Endothelial cell of umbilical vein (primary cell): ENCODE results near the gene MYO19. TPM values are rescaled to one million over a fixed set of nuclear protein-coding genes. Genes with fewer than 3 reads are reported as not detected.

ENCODE experiments used
- BruUV-seq: library from RNA; stranded (reverse); fragments of 400-500 nt; replicated peaks from 2 replicates; lab custom pipeline; 2021; lab: Mats Ljungman, UMichigan
- CTCF ChIA-PET: fragments of 300-600, 350-600 bp; sonication (Branson Sonifier 250); formaldehyde crosslinking; loops from one replicate; lab custom pipeline; 2021; ENCODE audit warnings: antibody characterized with exemption, inconsistent platforms; lab: Charles Lee
- POLR2A ChIA-PET: fragments of 300-600, 350-600 bp; sonication (Branson Sonifier 250); formaldehyde crosslinking; loops from one replicate; lab custom pipeline; 2021; ENCODE audit warnings: antibody characterized with exemption, inconsistent platforms; lab: Charles Lee
- DNase-seq: peaks from one replicate; pipeline ENCODE4 v3.0.0-alpha.2; 2011; ENCODE audit warnings: low read depth, low spot score
- FAIRE-seq: peaks from 2 replicates; lab custom pipeline; 2011; peaks lifted over from hg19 to GRCh38; lab: Jason Lieb, UNC
- H2AFZ ChIP-seq: 2 replicates; pipeline ENCODE4 v1.6.0; 2012; ENCODE audit warnings: low read depth, low read length, control low read depth, inconsistent platforms
- H3K27ac ChIP-seq: 2 replicates; pipeline ENCODE4 v1.5.1; 2011; ENCODE audit warnings: low read depth, mild to moderate bottlenecking, control low read depth, low read length, moderate library complexity; ENCODE audit not compliant: insufficient read depth
- H3K27me3 ChIP-seq, 2 experiments: 2 replicates each; pipeline versions ENCODE4 v1.6.0 to v1.6.1; 2011; ENCODE audit warnings: low read length in 2 of 2, mixed read lengths in 1 of 2; ENCODE audit not compliant: control insufficient read depth in 2 of 2, insufficient read depth in 2 of 2
- H3K36me3 ChIP-seq, 2 experiments: 2 replicates in 1 of 2; 3 replicates in 1 of 2; pipeline ENCODE4 v1.5.1; 2011; ENCODE audit warnings: low read length in 2 of 2, mild to moderate bottlenecking in 1 of 2, moderate library complexity in 1 of 2; ENCODE audit not compliant: control insufficient read depth in 2 of 2, insufficient read depth in 2 of 2; ENCODE audit errors: extremely low read depth in 1 of 2
- H3K4me1 ChIP-seq: 3 replicates; pipeline ENCODE4 v1.5.1; 2011; ENCODE audit warnings: mild to moderate bottlenecking, low read length; ENCODE audit not compliant: control insufficient read depth, insufficient read depth; ENCODE audit errors: extremely low read depth
- H3K4me2 ChIP-seq: 2 replicates; pipeline ENCODE4 v1.6.1; 2011; ENCODE audit warnings: low read length, control low read depth, mixed read lengths; ENCODE audit not compliant: insufficient read depth
- H3K4me3 ChIP-seq, 3 experiments: fragments of 200-600 bp in 1 of 3; sonication (generic), shearing (Covaris generic) in 1 of 3; replicated peaks in 1 of 3; 2 replicates each; pipeline ENCODE4 v1.5.1; 2011 to 2016; ENCODE audit warnings: control low read depth in 3 of 3, low read length in 3 of 3, mild to moderate bottlenecking in 2 of 3, inconsistent platforms in 1 of 3, low read depth in 1 of 3, moderate library complexity in 1 of 3; ENCODE audit not compliant: insufficient read depth in 1 of 3
- H3K79me2 ChIP-seq: 2 replicates; pipeline ENCODE4 v1.6.0; 2012; ENCODE audit warnings: low read length, inconsistent platforms; ENCODE audit not compliant: control insufficient read depth, insufficient read depth
- H3K9ac ChIP-seq: replicated peaks from 2 replicates; pipeline ENCODE3; 2011; ENCODE audit warnings: low read length, control low read depth; ENCODE audit not compliant: insufficient read depth; ENCODE audit errors: extremely low read depth
- H3K9me1 ChIP-seq: replicated peaks from 3 replicates; pipeline ENCODE4 v1.6.0; 2011; ENCODE audit warnings: mild to moderate bottlenecking, low read length; ENCODE audit not compliant: control insufficient read depth, insufficient read depth; ENCODE audit errors: extremely low read depth
- H3K9me3 ChIP-seq: replicated peaks from 2 replicates; pipeline ENCODE4 v1.5.1; 2012; ENCODE audit warnings: low read length, inconsistent platforms; ENCODE audit not compliant: control insufficient read depth, insufficient read depth
- H4K20me1 ChIP-seq: replicated peaks from 2 replicates; pipeline ENCODE3; 2011; ENCODE audit warnings: mild to moderate bottlenecking, low read length; ENCODE audit not compliant: control insufficient read depth, insufficient read depth; ENCODE audit errors: extremely low read depth
- CTCF ChIP-seq, 2 donors: IDR thresholded peaks; 1 replicate in 1 of 2; 2 replicates in 1 of 2; pipeline ENCODE4 v1.5.1; 2011; ENCODE audit warnings: low read length in 2 of 2, mild to moderate bottlenecking in 2 of 2, moderate library complexity in 2 of 2, control low read depth in 1 of 2, inconsistent platforms in 1 of 2, low read depth in 1 of 2; ENCODE audit not compliant: insufficient read depth in 1 of 2; ENCODE audit errors: extremely low read depth in 1 of 2
- EZH2 ChIP-seq: IDR thresholded peaks from 2 replicates; pipeline ENCODE4 v1.6.1; 2012; ENCODE audit warnings: borderline replicate concordance, low read depth, mild to moderate bottlenecking, moderate library complexity, low read length, inconsistent platforms; ENCODE audit not compliant: severe bottlenecking
- FOS ChIP-seq: IDR thresholded peaks from 2 replicates; pipeline ENCODE4 v1.6.1; 2011; ENCODE audit warnings: mild to moderate bottlenecking, low read length, moderate library complexity, borderline replicate concordance; ENCODE audit not compliant: insufficient read depth
- GATA2 ChIP-seq: IDR thresholded peaks from 2 replicates; pipeline ENCODE4 v1.7.0; 2011; ENCODE audit warnings: low read depth, mild to moderate bottlenecking, moderate library complexity, mixed read lengths, low read length; ENCODE audit not compliant: insufficient read length, insufficient read depth
- JUN ChIP-seq: IDR thresholded peaks from 2 replicates; pipeline ENCODE4 v1.6.1; 2011; ENCODE audit warnings: borderline replicate concordance, low read depth; ENCODE audit not compliant: insufficient read length, insufficient read depth
- MAX ChIP-seq: IDR thresholded peaks from 2 replicates; pipeline ENCODE4 v1.6.1; 2011; ENCODE audit not compliant: insufficient read depth, insufficient read length
- MYC ChIP-seq: IDR thresholded peaks from one replicate; pipeline ENCODE4 v1.6.1; 2011; ENCODE audit warnings: mild to moderate bottlenecking, low read depth, low read length
- POLR2A ChIP-seq: IDR thresholded peaks from 2 replicates; pipeline ENCODE4 v1.6.1; 2012; ENCODE audit warnings: low read depth, mild to moderate bottlenecking, control low read depth, low read length
- POLR2AphosphoS5 ChIP-seq: IDR thresholded peaks from 2 replicates; pipeline ENCODE4 v1.6.1; 2012; ENCODE audit warnings: low read depth, mild to moderate bottlenecking, control low read depth, low read length, moderate library complexity; ENCODE audit not compliant: insufficient read depth
- dilution Hi-C: fragments of 300-500 bp; cut with MboI; formaldehyde crosslinking; loops from one replicate; pipeline ENCODE4 v1.15.0; 2019; ENCODE audit warnings: low sequenced_read_pairs; ENCODE audit not compliant: extremely low pct_ligation_motif_present
- intact Hi-C: fragments of 100-400 bp; cut with micrococcal nuclease; formaldehyde crosslinking; loops from one replicate; pipeline ENCODE4 v1.10.0; 2022
- polyA plus RNA-seq, 4 experiments: library from polyadenylated mRNA; depleted of rRNA in 3 of 4; stranded (reverse) in 3 of 4; unstranded in 1 of 4; fragments of >200 nt; gene quantifications; 2 replicates each; pipeline versions ENCODE4 v1.2.1 to v1.2.3, GENCODE V29; 2011 to 2012; ENCODE audit warnings: missing spikeins in 1 of 4
- total RNA-seq: library from RNA; stranded (reverse); gene quantifications from 2 replicates; pipeline ENCODE4 v1.2.3, GENCODE V29; 2021

Gene MYO19
- total and polyA plus RNA-seq, 2 donors (not counting 3 experiments of a cell fraction or from before 2014, with no cell fraction given) = 75.4 to 95.7 TPM

- H3K36me3 ChIP-seq = peaks cover 6 to 23% of the 10 kb centered on the region in 2 experiments
- no peaks in the 10 kb centered on the region for H3K4me1 ChIP-seq
- H3K4me2 ChIP-seq = no peak overlapping the region
- CTCF ChIA-PET = no interaction called here
- H3K9me3 ChIP-seq = no peaks in the 10 kb centered on the region
- FAIRE-seq (no peak), DNase-seq (no peak)
- H2AFZ ChIP-seq = no peak overlapping the region
- no peak overlapping the region for H3K9ac ChIP-seq
- TF ChIP-seq JUN (no peak), GATA2 (no peak)
- no peaks in the 10 kb centered on the region for H3K79me2 ChIP-seq
- no peak overlapping the region for H3K27ac ChIP-seq
- intact Hi-C loops = no loop called here
- POLR2A ChIA-PET = no interaction called here
- H3K27me3 ChIP-seq = no peaks in the 10 kb centered on the region
- no peaks in the 10 kb centered on the region for H3K9me1 ChIP-seq
- no peak overlapping the region for H3K4me3 ChIP-seq
- no peaks in the 10 kb centered on the region for H4K20me1 ChIP-seq
- dilution Hi-C loops = no loop called here
- BruUV-seq = no TSS peak
Observed at GRCh38 chr17:36503456-36504155, 31.1 kb downstream of the MYO19 start.

GRCh38 chr17:36501963-36502362 lies 32.7 kb downstream of the MYO19 start:
- intact Hi-C loops (no loop called here), dilution Hi-C loops (no loop called here)
- peaks cover 6 to 25% of the 10 kb centered on the region in 2 experiments for H3K36me3 ChIP-seq

More at GRCh38 chr17:36501963-36502362, 32.7 kb downstream of the MYO19 start:
- Histone ChIP-seq H4K20me1 (no peaks in the 10 kb centered on the region), H3K9ac (no peak overlapping the region), H3K9me3 (no peaks in the 10 kb centered on the region), H3K9me1 (no peaks in the 10 kb centered on the region), H3K79me2 (no peaks in the 10 kb centered on the region), H3K4me1 (no peaks in the 10 kb centered on the region), H3K27me3 (no peaks in the 10 kb centered on the region), H3K4me2 (no peak overlapping the region), H2AFZ (no peak overlapping the region), H3K4me3 (no peak overlapping the region), H3K27ac (no peak overlapping the region)
- ChIA-PET POLR2A (no interaction called here), CTCF (interaction anchor here (1.2 kb wide), 1 partner anchor 14 kb away, joined by 3 read pairs; no protein-coding TSS in a partner anchor)
- DNase-seq = no peak
- FAIRE-seq = no peak
- no TSS peak for BruUV-seq
- TF ChIP-seq FOS = no peak
- TF ChIP-seq POLR2A = no peak
- no peak for TF ChIP-seq EZH2
- no peak for TF ChIP-seq JUN
- TF ChIP-seq MAX = no peak
- TF ChIP-seq CTCF (IDR thresholded peaks at IDR 0.05; ENCODE audit: extremely low read depth in 1 of 2, insufficient read depth in 1 of 2, low read depth in 1 of 2, low read length in 2 of 2) = no peak
- no peak for TF ChIP-seq MYC
- TF ChIP-seq GATA2 = no peak
- no peak for TF ChIP-seq POLR2AphosphoS5
